Chondrocyte (in vitro differentiated cells): ENCODE data around the gene WBP1L. TPM values are rescaled to one million over a fixed set of nuclear protein-coding genes. Genes with fewer than 3 reads are reported as not detected.

Experiments used
- DNase-seq: peaks from one replicate; pipeline ENCODE4 v3.0.0; 2021; ENCODE audit warnings: mixed read lengths, low spot score
- H3K27ac Mint-ChIP-seq: one replicate; pipeline ENCODE4 v1.8.0; 2021; ENCODE audit warnings: mild to moderate bottlenecking, moderate library complexity, mixed read lengths; ENCODE audit not compliant: unreplicated experiment
- H3K27me3 Mint-ChIP-seq: 2 replicates; pipeline ENCODE4 v1.8.0; 2021; ENCODE audit warnings: low read depth, mixed read lengths
- H3K36me3 Mint-ChIP-seq: 2 replicates; pipeline ENCODE4 v1.8.0; 2021; ENCODE audit warnings: low read depth, mixed read lengths
- H3K4me1 Mint-ChIP-seq: 2 replicates; pipeline ENCODE4 v1.8.0; 2021; ENCODE audit warnings: low read depth, mild to moderate bottlenecking, mixed read lengths
- H3K4me3 Mint-ChIP-seq: one replicate; pipeline ENCODE4 v1.8.0; 2021; ENCODE audit warnings: mild to moderate bottlenecking, moderate library complexity, mixed read lengths; ENCODE audit not compliant: unreplicated experiment
- H3K9me3 Mint-ChIP-seq: 2 replicates; pipeline ENCODE4 v1.8.0; 2021; ENCODE audit warnings: low read depth, mixed read lengths
- CTCF ChIP-seq: fragments of 200-600 bp; sonication (generic); IDR thresholded peaks from 2 replicates; pipeline ENCODE4 v1.5.0; 2021; ENCODE audit warnings: antibody characterized with exemption, mild to moderate bottlenecking, moderate library complexity
- total RNA-seq: library from RNA; stranded (reverse); gene quantifications from 3 replicates; pipeline ENCODE4 v1.2.1, GENCODE V29; 2021

WBP1L gene
- total RNA-seq, 1 donor from 2014 or later = 95.3 TPM

GRCh38 chr10:102802920-102803534, 59.3 kb downstream of the WBP1L start:
- H3K27me3 Mint-ChIP-seq = no peaks in the 10 kb centered on the region
- H3K9me3 Mint-ChIP-seq = peaks cover 3% of the 10 kb centered on the region
- peak overlapping the region; percentile 98 for H3K27ac Mint-ChIP-seq
- DNase-seq = no peak
- H3K36me3 Mint-ChIP-seq = peaks cover 23% of the 10 kb centered on the region
- H3K4me1 Mint-ChIP-seq = peaks cover 65% of the 10 kb centered on the region
- peak; percentile 38 for TF ChIP-seq CTCF
- no peak overlapping the region for H3K4me3 Mint-ChIP-seq

- Mint-ChIP-seq H3K4me1 (peaks cover 64% of the 10 kb centered on the region), H3K36me3 (peaks cover 24% of the 10 kb centered on the region), H3K4me3 (no peak overlapping the region), H3K27me3 (no peaks in the 10 kb centered on the region), H3K27ac (peak overlapping the region; percentile 69), H3K9me3 (peaks cover 3% of the 10 kb centered on the region)
- TF ChIP-seq CTCF = no peak
- DNase-seq = no peak
Measured at GRCh38 chr10:102804382-102805055, 60.8 kb downstream of the WBP1L start.

- Mint-ChIP-seq H3K36me3 (peaks cover 35% of the 10 kb centered on the region), H3K27ac (peak overlapping the region; percentile 69), H3K4me3 (no peak overlapping the region), H3K9me3 (peaks cover 3% of the 10 kb centered on the region), H3K27me3 (no peaks in the 10 kb centered on the region), H3K4me1 (peaks cover 37% of the 10 kb centered on the region)
- TF ChIP-seq CTCF = no peak
- DNase-seq = no peak
Measured at GRCh38 chr10:102808380-102808779, 64.6 kb downstream of the WBP1L start.

GRCh38 chr10:102811346-102811745, 67.6 kb downstream of the WBP1L start:
- Mint-ChIP-seq H3K27ac (no peak overlapping the region), H3K27me3 (no peaks in the 10 kb centered on the region), H3K9me3 (no peaks in the 10 kb centered on the region), H3K4me1 (peaks cover 51% of the 10 kb centered on the region), H3K36me3 (peaks cover 36% of the 10 kb centered on the region), H3K4me3 (no peak overlapping the region)
- no peak for TF ChIP-seq CTCF
- no peak for DNase-seq

- TF ChIP-seq CTCF = no peak
- Mint-ChIP-seq H3K9me3 (no peaks in the 10 kb centered on the region), H3K27me3 (no peaks in the 10 kb centered on the region), H3K27ac (no peak overlapping the region), H3K4me3 (no peak overlapping the region), H3K4me1 (peaks cover 47% of the 10 kb centered on the region), H3K36me3 (peaks cover 33% of the 10 kb centered on the region)
- DNase-seq = no peak
Measured at GRCh38 chr10:102812231-102812876, 68.6 kb downstream of the WBP1L start.
